ENCODE results near the gene USP21.

USP21 gene

DNA sequence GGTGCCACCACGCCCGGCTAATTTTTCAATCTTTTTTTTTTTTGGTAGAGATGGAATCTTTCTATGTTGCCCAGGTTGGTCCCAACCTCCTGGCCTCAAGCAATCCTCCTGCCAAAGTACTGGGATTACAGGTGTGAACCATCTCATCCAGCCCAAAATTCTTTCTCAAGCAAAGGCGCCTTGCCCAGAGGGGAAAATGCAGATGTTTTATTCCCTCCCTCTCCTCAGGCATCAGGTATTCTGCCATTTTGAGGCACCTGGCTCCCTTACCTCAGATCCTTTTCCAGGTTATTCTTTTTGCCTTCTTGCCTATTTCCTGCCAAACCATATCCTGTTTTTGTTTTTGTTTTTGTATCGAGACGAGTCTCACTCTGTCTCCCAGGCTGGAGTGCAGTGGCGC, 29.1 kb downstream of the USP21 start:
- TF ChIP-seq ZBTB7A (IDR thresholded peaks at IDR 0.05; ENCODE audit: low read depth), result no peak
- no peak for TF ChIP-seq NFIC (IDR thresholded peaks at IDR 0.05)

DNA sequence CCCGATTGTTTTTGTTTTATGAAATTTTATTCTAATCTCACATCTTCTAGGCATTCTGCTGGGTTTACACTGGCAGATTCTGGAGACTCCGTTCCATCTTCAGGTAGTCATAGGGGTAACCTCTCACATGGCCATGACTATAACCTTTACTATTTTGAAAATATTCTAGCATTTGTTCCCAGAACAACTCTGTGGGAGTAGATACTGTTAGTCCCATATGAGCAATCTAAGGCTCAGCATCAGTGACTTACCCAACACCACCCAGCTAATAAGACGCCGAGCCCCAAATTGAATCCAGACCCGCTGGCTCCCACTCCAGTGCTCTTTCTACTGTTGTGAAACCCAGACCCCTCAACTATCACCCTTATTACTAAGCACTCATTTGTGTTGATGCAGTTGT, 29.7 kb downstream of the USP21 start:
- TF ChIP-seq YY1 (IDR thresholded peaks at IDR 0.05; ENCODE audit: low read depth), result no peak
- TF ChIP-seq EP300 (IDR thresholded peaks at IDR 0.05; ENCODE audit: borderline replicate concordance), result no peak
- no peak for TF ChIP-seq TEAD4 (IDR thresholded peaks at IDR 0.05)
- TF ChIP-seq CREB1 (IDR thresholded peaks at IDR 0.05; ENCODE audit: low read depth), result no peak
- TF ChIP-seq, protein P1, sequence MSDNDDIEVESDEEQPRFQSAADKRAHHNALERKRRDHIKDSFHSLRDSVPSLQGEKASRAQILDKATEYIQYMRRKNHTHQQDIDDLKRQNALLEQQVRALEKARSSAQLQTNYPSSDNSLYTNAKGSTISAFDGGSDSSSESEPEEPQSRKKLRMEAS (IDR thresholded peaks at IDR 0.05), result no peak
- no peak for TF ChIP-seq ZBTB7A (IDR thresholded peaks at IDR 0.05; ENCODE audit: low read depth)

DNA sequence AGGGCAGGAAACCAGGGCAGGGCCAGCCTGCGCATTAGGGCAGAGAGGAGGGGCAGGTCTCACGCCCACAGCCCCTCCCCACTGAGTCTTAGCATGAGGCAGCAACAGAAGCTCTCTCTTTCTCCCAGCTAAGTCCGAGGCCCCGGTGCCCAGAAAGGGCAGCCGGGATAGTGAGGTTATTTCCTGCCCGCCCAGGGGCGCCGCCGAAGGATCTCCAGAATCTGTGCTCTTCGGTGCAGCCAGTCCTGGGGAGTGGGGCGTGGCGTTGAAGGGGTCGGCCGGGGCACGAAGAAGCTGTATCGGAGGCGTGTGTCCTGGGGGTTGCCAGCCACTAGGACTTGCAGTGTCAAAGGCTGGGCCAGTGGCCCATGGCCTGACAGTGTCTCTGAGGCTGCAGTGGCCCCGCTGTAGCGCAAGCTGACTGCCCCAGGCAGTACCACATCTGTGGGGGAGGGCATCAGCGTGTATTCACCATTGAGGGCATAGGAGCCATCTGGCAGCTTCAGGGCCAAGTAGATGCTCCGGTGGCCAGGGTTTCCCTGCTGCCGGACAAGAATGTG, 31.7 kb downstream of the USP21 start:
- no peak for TF ChIP-seq CREB1 (IDR thresholded peaks at IDR 0.05; ENCODE audit: low read depth)

DNA sequence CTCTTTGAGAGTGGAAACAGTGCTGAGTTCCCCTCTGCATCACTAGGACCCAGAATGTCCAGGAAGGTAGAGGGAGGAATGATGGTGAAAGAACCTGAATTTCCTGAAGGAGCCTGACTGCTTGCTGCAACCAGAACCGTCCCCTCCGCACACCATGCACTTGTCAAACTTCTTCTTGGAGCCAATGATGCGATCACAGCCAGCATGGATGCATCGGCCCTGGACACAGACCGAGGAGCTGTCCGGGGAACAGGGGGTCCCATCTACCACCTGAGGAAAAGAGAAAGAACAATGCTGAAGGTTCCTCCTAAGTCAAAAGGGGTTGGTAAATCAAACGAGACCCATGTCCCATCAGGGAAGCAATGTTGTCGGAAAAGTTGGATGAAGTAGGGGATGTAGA, 32.7 kb downstream of the USP21 start:
- no peak for TF ChIP-seq EGR1 (IDR thresholded peaks at IDR 0.05)
- no peak for TF ChIP-seq NFIC (IDR thresholded peaks at IDR 0.05)
- no peak for TF ChIP-seq TEAD4 (IDR thresholded peaks at IDR 0.05)
- TF ChIP-seq, protein P1 (IDR thresholded peaks at IDR 0.05), result no peak
- no peak for TF ChIP-seq ZBTB7A (IDR thresholded peaks at IDR 0.05; ENCODE audit: low read depth)
- no peak for TF ChIP-seq TCF12 (IDR thresholded peaks at IDR 0.05; ENCODE audit: low read depth)
- TF ChIP-seq, protein P2, sequence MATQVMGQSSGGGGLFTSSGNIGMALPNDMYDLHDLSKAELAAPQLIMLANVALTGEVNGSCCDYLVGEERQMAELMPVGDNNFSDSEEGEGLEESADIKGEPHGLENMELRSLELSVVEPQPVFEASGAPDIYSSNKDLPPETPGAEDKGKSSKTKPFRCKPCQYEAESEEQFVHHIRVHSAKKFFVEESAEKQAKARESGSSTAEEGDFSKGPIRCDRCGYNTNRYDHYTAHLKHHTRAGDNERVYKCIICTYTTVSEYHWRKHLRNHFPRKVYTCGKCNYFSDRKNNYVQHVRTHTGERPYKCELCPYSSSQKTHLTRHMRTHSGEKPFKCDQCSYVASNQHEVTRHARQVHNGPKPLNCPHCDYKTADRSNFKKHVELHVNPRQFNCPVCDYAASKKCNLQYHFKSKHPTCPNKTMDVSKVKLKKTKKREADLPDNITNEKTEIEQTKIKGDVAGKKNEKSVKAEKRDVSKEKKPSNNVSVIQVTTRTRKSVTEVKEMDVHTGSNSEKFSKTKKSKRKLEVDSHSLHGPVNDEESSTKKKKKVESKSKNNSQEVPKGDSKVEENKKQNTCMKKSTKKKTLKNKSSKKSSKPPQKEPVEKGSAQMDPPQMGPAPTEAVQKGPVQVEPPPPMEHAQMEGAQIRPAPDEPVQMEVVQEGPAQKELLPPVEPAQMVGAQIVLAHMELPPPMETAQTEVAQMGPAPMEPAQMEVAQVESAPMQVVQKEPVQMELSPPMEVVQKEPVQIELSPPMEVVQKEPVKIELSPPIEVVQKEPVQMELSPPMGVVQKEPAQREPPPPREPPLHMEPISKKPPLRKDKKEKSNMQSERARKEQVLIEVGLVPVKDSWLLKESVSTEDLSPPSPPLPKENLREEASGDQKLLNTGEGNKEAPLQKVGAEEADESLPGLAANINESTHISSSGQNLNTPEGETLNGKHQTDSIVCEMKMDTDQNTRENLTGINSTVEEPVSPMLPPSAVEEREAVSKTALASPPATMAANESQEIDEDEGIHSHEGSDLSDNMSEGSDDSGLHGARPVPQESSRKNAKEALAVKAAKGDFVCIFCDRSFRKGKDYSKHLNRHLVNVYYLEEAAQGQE (IDR thresholded peaks at IDR 0.05; ENCODE audit: low read depth), result no peak
- TF ChIP-seq RAD21 (IDR thresholded peaks at IDR 0.05; ENCODE audit: low read depth), result no peak
- no peak for TF ChIP-seq EP300 (IDR thresholded peaks at IDR 0.05; ENCODE audit: borderline replicate concordance)
- TF ChIP-seq FOXM1 (IDR thresholded peaks at IDR 0.05; ENCODE audit: borderline replicate concordance, low read depth), result no peak
- no peak for TF ChIP-seq CREB1 (IDR thresholded peaks at IDR 0.05; ENCODE audit: low read depth)
- TF ChIP-seq YY1 (IDR thresholded peaks at IDR 0.05; ENCODE audit: low read depth), result no peak
- TF ChIP-seq CEBPB (IDR thresholded peaks at IDR 0.05), result no peak
- TF ChIP-seq, protein P3, sequence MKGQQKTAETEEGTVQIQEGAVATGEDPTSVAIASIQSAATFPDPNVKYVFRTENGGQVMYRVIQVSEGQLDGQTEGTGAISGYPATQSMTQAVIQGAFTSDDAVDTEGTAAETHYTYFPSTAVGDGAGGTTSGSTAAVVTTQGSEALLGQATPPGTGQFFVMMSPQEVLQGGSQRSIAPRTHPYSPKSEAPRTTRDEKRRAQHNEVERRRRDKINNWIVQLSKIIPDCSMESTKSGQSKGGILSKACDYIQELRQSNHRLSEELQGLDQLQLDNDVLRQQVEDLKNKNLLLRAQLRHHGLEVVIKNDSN (IDR thresholded peaks at IDR 0.05), result no peak
- TF ChIP-seq TAF1 (IDR thresholded peaks at IDR 0.05; ENCODE audit: low read depth), result no peak

DNA sequence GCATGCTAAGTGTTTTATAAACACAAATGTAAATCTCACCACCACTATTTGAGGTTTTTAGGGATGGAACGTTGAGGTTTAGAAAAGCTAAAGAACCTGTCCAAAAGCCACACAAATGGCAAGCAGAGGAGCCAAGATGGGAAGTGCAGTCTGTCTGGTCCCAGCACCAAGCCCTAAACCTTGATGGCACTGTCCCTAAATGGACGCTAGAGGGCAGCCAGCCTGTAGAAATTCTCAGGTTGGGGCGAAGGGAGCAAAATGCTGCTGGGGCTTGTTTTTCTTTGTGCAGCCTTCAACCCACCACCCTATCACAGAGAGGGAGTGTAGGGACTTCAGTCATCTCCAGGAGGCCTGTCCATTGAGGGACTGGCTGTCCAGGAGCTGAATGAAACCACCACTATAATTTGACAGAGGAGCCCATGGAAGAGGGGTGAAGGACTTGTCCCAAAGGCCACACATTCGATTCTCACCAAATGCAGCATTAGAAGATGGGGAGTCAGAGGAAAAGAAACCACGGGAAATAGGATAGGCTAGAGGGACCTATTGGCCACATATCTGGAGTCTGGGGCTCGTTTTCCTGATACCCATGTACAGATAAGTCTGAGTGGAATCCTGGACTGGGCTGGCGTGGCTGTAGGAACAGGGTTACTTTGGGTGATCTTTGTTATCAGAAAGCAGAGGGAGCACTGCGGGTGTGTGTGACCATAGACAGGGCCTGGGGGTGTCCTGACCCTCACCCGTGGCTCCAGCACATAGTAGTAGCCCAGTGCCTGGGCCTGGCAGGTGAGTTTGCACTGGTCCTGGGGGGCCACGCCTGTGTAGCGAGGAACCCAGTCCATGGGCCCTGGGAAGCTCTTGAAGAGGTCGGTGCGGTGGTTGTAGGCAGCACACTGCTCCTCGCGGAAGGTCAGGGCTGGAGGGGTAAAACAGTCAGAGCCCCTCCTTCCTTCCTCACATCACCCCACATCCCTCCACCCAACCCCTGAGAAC, 33.5 kb downstream of the USP21 start:
- TF ChIP-seq RAD21 (IDR thresholded peaks at IDR 0.05; ENCODE audit: low read depth), result peak; percentile 72
- no peak for TF ChIP-seq YY1 (IDR thresholded peaks at IDR 0.05; ENCODE audit: low read depth)

DNA sequence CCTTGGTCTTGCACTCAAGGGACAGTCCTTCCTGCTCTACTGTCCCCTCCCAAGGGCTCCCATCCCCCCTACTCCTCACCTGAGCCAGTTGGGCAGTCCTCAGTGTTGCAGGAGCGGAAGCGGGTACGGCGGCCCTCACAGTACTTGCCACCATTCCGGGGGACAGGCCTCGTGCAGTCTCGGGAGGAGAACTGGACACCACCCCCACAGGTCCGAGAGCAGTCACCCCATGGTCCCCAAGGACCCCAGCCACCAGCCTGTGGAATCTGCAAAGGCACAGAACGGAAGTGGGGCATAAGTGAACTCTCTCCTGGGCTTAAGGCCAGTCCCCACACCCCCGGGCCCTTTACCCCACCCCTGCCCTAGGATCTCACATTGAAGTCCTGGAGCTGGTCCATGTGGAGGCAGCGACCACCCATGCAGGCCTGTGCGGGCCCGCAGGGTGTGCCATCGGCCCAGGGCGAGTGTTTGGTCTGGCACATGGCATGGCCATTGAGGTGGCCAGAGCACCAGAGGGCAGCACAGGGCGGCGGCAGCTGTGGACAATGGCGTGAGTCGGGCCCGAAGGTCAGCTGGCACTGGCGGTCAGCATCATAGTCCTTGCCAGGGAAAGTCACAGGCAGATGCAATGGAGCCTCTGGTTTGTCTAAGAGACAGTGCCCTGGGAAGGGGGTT, 34.4 kb downstream of the USP21 start:
- TF ChIP-seq YY1 (IDR thresholded peaks at IDR 0.05; ENCODE audit: low read depth) (no peak), EP300 (IDR thresholded peaks at IDR 0.05; ENCODE audit: borderline replicate concordance) (no peak), FOXM1 (IDR thresholded peaks at IDR 0.05; ENCODE audit: borderline replicate concordance, low read depth) (no peak), TEAD4 (IDR thresholded peaks at IDR 0.05) (no peak), TCF12 (IDR thresholded peaks at IDR 0.05; ENCODE audit: low read depth) (no peak), NFIC (IDR thresholded peaks at IDR 0.05) (no peak), EGR1 (IDR thresholded peaks at IDR 0.05) (no peak), CEBPB (IDR thresholded peaks at IDR 0.05) (no peak)

DNA sequence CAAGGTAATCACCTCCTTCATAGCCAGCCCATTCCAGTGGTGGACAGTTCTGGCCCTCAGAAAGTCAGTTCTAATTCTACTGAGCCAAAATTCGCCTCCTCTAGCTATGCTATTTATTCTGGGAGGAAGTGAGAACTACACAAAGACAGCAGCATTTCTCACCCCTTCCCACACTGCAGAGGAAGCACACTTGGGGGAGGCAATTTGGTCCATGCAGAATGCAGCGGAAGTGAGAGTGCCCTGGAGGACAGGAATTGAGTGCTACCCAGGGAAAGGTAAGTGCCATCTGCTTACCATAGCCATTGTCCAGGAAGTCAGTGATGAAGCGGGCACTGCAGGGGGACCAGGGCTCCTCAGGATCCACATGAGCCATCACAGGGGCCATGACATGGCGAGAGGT, 35.9 kb downstream of the USP21 start:
- TF ChIP-seq, protein P3 (IDR thresholded peaks at IDR 0.05), result no peak
- TF ChIP-seq, protein P2 (IDR thresholded peaks at IDR 0.05; ENCODE audit: low read depth), result no peak
- no peak for TF ChIP-seq TEAD4 (IDR thresholded peaks at IDR 0.05)
- TF ChIP-seq CREB1 (IDR thresholded peaks at IDR 0.05; ENCODE audit: low read depth), result no peak
- TF ChIP-seq EGR1 (IDR thresholded peaks at IDR 0.05), result no peak
- no peak for TF ChIP-seq YY1 (IDR thresholded peaks at IDR 0.05; ENCODE audit: low read depth)
- no peak for TF ChIP-seq TAF1 (IDR thresholded peaks at IDR 0.05; ENCODE audit: low read depth)
- TF ChIP-seq CEBPB (IDR thresholded peaks at IDR 0.05), result no peak
- TF ChIP-seq RAD21 (IDR thresholded peaks at IDR 0.05; ENCODE audit: low read depth), result no peak
- TF ChIP-seq, protein P1 (IDR thresholded peaks at IDR 0.05), result no peak
- no peak for TF ChIP-seq NFIC (IDR thresholded peaks at IDR 0.05)
- no peak for TF ChIP-seq TCF12 (IDR thresholded peaks at IDR 0.05; ENCODE audit: low read depth)
- no peak for TF ChIP-seq EP300 (IDR thresholded peaks at IDR 0.05; ENCODE audit: borderline replicate concordance)
- TF ChIP-seq ZBTB7A (IDR thresholded peaks at IDR 0.05; ENCODE audit: low read depth), result no peak
- TF ChIP-seq FOXM1 (IDR thresholded peaks at IDR 0.05; ENCODE audit: borderline replicate concordance, low read depth), result no peak

Measured in Ishikawa (cell line).